Panc1 (cell line): ENCODE measurements around the gene FRMD5. TPM values are rescaled to one million over a fixed set of nuclear protein-coding genes. Genes with fewer than 3 reads are reported as not detected.

Experiments used
- ATAC-seq: fragments of 200-7000 bp; cut with Tn5 transposase; 2 replicates; pipeline ENCODE4 v1.9.1; 2020; ENCODE audit warnings: mild to moderate bottlenecking, moderate library complexity
- BruUV-seq: library from RNA; stranded (reverse); fragments of 400-500 nt; replicated peaks from 2 replicates; lab custom pipeline; 2021; lab: Mats Ljungman, UMichigan
- CTCF ChIA-PET: fragments of 300-600 bp; sonication (Branson Sonifier 250); formaldehyde crosslinking; loops from one replicate; lab custom pipeline; 2022; ENCODE audit warnings: antibody characterized with exemption; lab: Charles Lee
- POLR2A ChIA-PET: fragments of 300-600 bp; sonication (Branson Sonifier 250); formaldehyde crosslinking; loops from one replicate; lab custom pipeline; 2022; ENCODE audit warnings: antibody characterized with exemption; lab: Charles Lee
- DNase-seq: peaks from one replicate; pipeline ENCODE4 v3.0.0-alpha.2; 2010; ENCODE audit warnings: low read depth, low spot score
- H3K27ac ChIP-seq: 2 replicates; pipeline ENCODE4 v1.5.1; 2011; ENCODE audit warnings: mild to moderate bottlenecking, low read length, inconsistent platforms
- H3K27me3 ChIP-seq: fragments of 200-500 bp; sonication (Bioruptor generic); 2 replicates; pipeline ENCODE4 v1.6.0; 2014; ENCODE audit warnings: low read length, inconsistent platforms; ENCODE audit not compliant: control insufficient read depth, insufficient read depth
- H3K36me3 ChIP-seq: fragments of 200-500 bp; sonication (Bioruptor generic); 2 replicates; pipeline ENCODE4 v1.5.1; 2014; ENCODE audit warnings: inconsistent platforms, mild to moderate bottlenecking, low read length, moderate library complexity; ENCODE audit not compliant: control insufficient read depth, insufficient read depth
- H3K4me1 ChIP-seq: 2 replicates; pipeline ENCODE4 v1.5.1; 2011; ENCODE audit warnings: inconsistent platforms, mild to moderate bottlenecking, low read length, moderate library complexity; ENCODE audit not compliant: control insufficient read depth, insufficient read depth
- H3K4me3 ChIP-seq, 2 experiments: 2 replicates each; pipeline ENCODE4 v1.5.1; 2011 to 2012; ENCODE audit warnings: low read depth in 2 of 2, low read length in 2 of 2, mild to moderate bottlenecking in 2 of 2, inconsistent platforms in 1 of 2, moderate library complexity in 1 of 2
- H3K9me3 ChIP-seq: fragments of 200-500 bp; sonication (Bioruptor generic); 2 replicates; pipeline ENCODE4 v1.5.1; 2014; ENCODE audit warnings: low read depth, mild to moderate bottlenecking, inconsistent platforms, low read length, moderate library complexity; ENCODE audit not compliant: control insufficient read depth, insufficient read depth
- POLR2AphosphoS5 ChIP-seq: IDR thresholded peaks from 2 replicates; pipeline ENCODE4 v1.6.1; 2012; ENCODE audit warnings: mild to moderate bottlenecking, low read depth, low read length, moderate library complexity
- SIN3A ChIP-seq: IDR thresholded peaks from 2 replicates; pipeline ENCODE4 v1.6.1; 2012; ENCODE audit warnings: low read depth, mild to moderate bottlenecking, low read length, moderate library complexity, borderline replicate concordance; ENCODE audit not compliant: insufficient read depth
- TCF7L2 ChIP-seq: IDR thresholded peaks from 2 replicates; pipeline ENCODE4 v1.6.1; 2011; ENCODE audit warnings: mild to moderate bottlenecking, low read depth, low read length, inconsistent platforms
- in situ Hi-C: cut with HindIII; loops from 2 replicates; pipeline ENCODE4 v1.10.0; 2016; ENCODE audit warnings: low sequenced_read_pairs, low pct_unique_long_range_greater_than_20kb
- intact Hi-C: fragments of 100-400 bp; cut with micrococcal nuclease; formaldehyde crosslinking; loops from one replicate; pipeline ENCODE4 v1.10.0; 2022; ENCODE audit not compliant: unreplicated experiment
- total RNA-seq: library from RNA; stranded (reverse); gene quantifications from one replicate; pipeline ENCODE4 v1.2.1, GENCODE V29; 2021; ENCODE audit not compliant: unreplicated experiment
- TF ChIP-seq, protein P1 (sequence below): fragments of 450-650 bp; IDR thresholded peaks from 2 replicates; pipeline ENCODE4 v1.5.1; 2017; ENCODE audit warnings: mild to moderate bottlenecking
- TF ChIP-seq, protein P2 (sequence below), 2 experiments: IDR thresholded peaks; 2 replicates each; pipeline ENCODE4 v1.6.1; 2011 to 2012; ENCODE audit warnings: low read depth in 2 of 2, control low read depth in 1 of 2, low read length in 1 of 2, mild to moderate bottlenecking in 1 of 2, moderate library complexity in 1 of 2; ENCODE audit not compliant: insufficient read depth in 1 of 2

FRMD5 gene
- total RNA-seq, 1 experiment from 2014 or later = 18.3 TPM

DNA sequence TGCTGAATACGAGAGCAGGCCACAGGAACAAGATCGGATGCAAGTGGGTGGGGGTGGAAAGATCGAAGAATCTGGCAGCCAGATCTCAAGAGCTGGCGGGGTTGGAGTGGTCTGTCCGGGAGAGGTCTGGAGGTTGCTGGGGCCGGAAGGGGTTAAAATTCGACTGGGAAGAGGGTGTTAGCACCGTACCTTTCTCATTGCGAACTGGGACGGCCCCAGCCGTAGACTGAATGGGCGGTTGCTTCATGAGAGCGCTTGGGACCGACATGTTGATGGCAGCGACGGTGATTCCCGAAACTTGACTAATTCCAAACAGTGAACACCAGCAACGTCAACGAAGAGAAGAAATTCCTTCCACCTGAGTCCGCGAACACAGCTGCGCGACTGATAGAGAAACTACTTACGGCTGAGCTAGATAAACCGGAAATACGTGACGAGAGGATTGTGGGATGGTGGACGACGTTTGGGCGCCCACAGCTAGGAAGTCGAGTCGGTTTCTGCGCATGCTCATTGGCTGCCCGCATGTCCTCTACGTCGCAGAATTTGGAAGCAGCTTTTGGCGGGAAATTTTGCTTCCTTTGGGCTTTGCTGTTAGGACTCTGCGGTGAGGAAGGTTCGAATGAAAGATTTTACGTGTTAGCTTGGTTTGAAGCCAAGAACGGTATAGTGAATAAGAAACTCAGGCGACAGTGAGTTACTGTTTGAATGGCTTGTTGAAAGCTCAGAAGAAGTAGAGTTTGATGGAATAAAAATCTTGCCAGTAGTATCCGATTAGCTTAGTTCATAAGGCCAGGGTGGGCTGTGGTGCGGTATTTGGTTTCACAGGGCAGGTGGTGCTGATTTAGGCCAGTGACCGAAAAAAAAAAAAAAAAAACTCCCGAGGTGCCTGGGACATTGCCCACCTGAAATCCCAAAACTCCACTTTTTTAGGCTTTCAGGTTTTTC lies 370.5 kb downstream of the FRMD5 start, which contains the start of gene MFAP1:
TSS of gene MFAP1 (minus strand) at position 389 of the 945 bp plus-strand sequence. CDS start at position 268, 121 bp downstream.
- DNase-seq (peak; percentile 93), ATAC-seq (peak; percentile 92)
- TSS peak; percentile 96 for BruUV-seq
- Histone ChIP-seq H3K4me3 (peak within 1 kb of the TSS; percentile 77 to 87), H3K27me3 (no peaks in the 10 kb centered on the region), H3K4me1 (peaks cover 14% of the 10 kb centered on the region), H3K36me3 (peaks cover 3% of the 10 kb centered on the region), H3K27ac (peak within 1 kb of the TSS; percentile 94), H3K9me3 (no peaks in the 10 kb centered on the region)
- ChIA-PET CTCF (no interaction called here), POLR2A (interaction anchor here (0.5 to 0.6 kb wide), 3 partner anchors 36 to 569 kb away, joined by 3 read pairs; no protein-coding TSS in a partner anchor)
- in situ Hi-C loops = no loop called here
- intact Hi-C loops = no loop called here
- TF ChIP-seq, protein P1, sequence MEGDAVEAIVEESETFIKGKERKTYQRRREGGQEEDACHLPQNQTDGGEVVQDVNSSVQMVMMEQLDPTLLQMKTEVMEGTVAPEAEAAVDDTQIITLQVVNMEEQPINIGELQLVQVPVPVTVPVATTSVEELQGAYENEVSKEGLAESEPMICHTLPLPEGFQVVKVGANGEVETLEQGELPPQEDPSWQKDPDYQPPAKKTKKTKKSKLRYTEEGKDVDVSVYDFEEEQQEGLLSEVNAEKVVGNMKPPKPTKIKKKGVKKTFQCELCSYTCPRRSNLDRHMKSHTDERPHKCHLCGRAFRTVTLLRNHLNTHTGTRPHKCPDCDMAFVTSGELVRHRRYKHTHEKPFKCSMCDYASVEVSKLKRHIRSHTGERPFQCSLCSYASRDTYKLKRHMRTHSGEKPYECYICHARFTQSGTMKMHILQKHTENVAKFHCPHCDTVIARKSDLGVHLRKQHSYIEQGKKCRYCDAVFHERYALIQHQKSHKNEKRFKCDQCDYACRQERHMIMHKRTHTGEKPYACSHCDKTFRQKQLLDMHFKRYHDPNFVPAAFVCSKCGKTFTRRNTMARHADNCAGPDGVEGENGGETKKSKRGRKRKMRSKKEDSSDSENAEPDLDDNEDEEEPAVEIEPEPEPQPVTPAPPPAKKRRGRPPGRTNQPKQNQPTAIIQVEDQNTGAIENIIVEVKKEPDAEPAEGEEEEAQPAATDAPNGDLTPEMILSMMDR = no peak
- TF ChIP-seq, protein P2, sequence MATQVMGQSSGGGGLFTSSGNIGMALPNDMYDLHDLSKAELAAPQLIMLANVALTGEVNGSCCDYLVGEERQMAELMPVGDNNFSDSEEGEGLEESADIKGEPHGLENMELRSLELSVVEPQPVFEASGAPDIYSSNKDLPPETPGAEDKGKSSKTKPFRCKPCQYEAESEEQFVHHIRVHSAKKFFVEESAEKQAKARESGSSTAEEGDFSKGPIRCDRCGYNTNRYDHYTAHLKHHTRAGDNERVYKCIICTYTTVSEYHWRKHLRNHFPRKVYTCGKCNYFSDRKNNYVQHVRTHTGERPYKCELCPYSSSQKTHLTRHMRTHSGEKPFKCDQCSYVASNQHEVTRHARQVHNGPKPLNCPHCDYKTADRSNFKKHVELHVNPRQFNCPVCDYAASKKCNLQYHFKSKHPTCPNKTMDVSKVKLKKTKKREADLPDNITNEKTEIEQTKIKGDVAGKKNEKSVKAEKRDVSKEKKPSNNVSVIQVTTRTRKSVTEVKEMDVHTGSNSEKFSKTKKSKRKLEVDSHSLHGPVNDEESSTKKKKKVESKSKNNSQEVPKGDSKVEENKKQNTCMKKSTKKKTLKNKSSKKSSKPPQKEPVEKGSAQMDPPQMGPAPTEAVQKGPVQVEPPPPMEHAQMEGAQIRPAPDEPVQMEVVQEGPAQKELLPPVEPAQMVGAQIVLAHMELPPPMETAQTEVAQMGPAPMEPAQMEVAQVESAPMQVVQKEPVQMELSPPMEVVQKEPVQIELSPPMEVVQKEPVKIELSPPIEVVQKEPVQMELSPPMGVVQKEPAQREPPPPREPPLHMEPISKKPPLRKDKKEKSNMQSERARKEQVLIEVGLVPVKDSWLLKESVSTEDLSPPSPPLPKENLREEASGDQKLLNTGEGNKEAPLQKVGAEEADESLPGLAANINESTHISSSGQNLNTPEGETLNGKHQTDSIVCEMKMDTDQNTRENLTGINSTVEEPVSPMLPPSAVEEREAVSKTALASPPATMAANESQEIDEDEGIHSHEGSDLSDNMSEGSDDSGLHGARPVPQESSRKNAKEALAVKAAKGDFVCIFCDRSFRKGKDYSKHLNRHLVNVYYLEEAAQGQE (IDR thresholded peaks at IDR 0.05; ENCODE audit: insufficient read depth in 1 of 2, low read depth in 2 of 2, low read length in 1 of 2) = no peak
- TF ChIP-seq POLR2AphosphoS5 (peak; percentile 98), TCF7L2 (no peak), SIN3A (peak; percentile 90; the same call in 1 of the 2 replicates)

DNA sequence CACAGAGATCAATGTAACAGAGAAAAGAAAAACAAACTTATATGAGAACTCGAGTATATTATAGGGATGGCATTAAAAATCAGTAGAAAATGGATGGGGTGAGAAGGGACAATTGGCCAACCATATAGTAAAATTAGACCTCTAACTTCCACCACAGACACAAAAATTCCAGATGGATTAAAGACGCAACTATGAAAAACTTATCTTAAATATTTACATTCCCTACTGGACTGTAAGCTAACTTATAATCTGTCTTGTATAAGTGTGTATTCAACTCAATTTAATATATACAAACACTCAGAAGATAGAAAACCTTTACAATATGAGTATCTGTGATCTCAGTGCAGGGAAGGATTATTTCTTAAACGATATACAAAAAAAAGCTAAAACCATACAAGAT lies 373.6 kb downstream of the FRMD5 start:
- intact Hi-C loops = no loop called here
- H3K27ac ChIP-seq = no peak overlapping the region
- no peaks in the 10 kb centered on the region for H3K9me3 ChIP-seq
- H3K4me1 ChIP-seq = 0 out of 2 replicates have a peak, but pooled peaks cover 4% of the 10 kb centered on the region
- no peak overlapping the region for H3K4me3 ChIP-seq
- H3K36me3 ChIP-seq = peaks cover 3% of the 10 kb centered on the region; the same call in 1 of the 2 replicates
- DNase-seq (no peak), ATAC-seq (no peak)
- no TSS peak for BruUV-seq
- no peak for TF ChIP-seq TCF7L2
- TF ChIP-seq, protein P2 (IDR thresholded peaks at IDR 0.05; ENCODE audit: insufficient read depth in 1 of 2, low read depth in 2 of 2, low read length in 1 of 2) = no peak
- TF ChIP-seq POLR2AphosphoS5 = no peak
- TF ChIP-seq SIN3A = no peak
- TF ChIP-seq, protein P1 = no peak
- POLR2A ChIA-PET = no interaction called here
- CTCF ChIA-PET = no interaction called here
- in situ Hi-C loops = no loop called here
- H3K27me3 ChIP-seq = no peaks in the 10 kb centered on the region
